SU-DHL-6 (cell line): ENCODE results near the gene JRKL.
A peak's percentile ranks its signal among the peaks of the same experiment; 100 is the strongest.

Experiments
- H2AFZ ChIP-seq: fragments of 200-600 bp; sonication (generic); 2 replicates; pipeline ENCODE4 v1.6.1; 2014; ENCODE audit warnings: low read depth, mild to moderate bottlenecking, moderate library complexity, mixed read lengths, antibody characterized with exemption, low read length; ENCODE audit not compliant: severe bottlenecking
- H3F3A ChIP-seq: fragments of 200-600 bp; shearing (Covaris generic); 2 replicates; pipeline ENCODE4 v1.6.0; 2016; ENCODE audit warnings: antibody characterized with exemption, mild to moderate bottlenecking; ENCODE audit not compliant: insufficient read depth
- H3K27ac ChIP-seq: fragments of 200-600 bp; sonication (generic); 2 replicates; pipeline ENCODE4 v1.5.1; 2016; ENCODE audit warnings: low read depth, mild to moderate bottlenecking, low read length, moderate library complexity, mixed read lengths
- H3K27me3 ChIP-seq: fragments of 200-600 bp; sonication (generic), shearing (Covaris generic); 2 replicates; pipeline ENCODE4 v1.6.0; 2014; ENCODE audit warnings: mild to moderate bottlenecking, low read length
- H3K36me3 ChIP-seq: fragments of 200-600 bp; sonication (generic); 2 replicates; pipeline ENCODE4 v1.6.1; 2014; ENCODE audit warnings: mild to moderate bottlenecking, low read length, mixed read lengths
- H3K4me2 ChIP-seq: fragments of 300-600, 200-600 bp; shearing (Covaris generic), sonication (generic); 2 replicates; pipeline ENCODE4 v1.6.0; 2014; ENCODE audit warnings: low read length, low read depth, mild to moderate bottlenecking; ENCODE audit not compliant: poor library complexity, severe bottlenecking
- H3K4me3 ChIP-seq: fragments of 200-600 bp; sonication (generic); 2 replicates; pipeline ENCODE4 v1.5.1; 2014; ENCODE audit warnings: antibody characterized with exemption, low read length, mild to moderate bottlenecking, mixed read lengths; ENCODE audit not compliant: insufficient read depth, poor library complexity, severe bottlenecking
- H3K79me2 ChIP-seq: fragments of 200-600 bp; sonication (generic); 2 replicates; pipeline ENCODE4 v1.6.1; 2014; ENCODE audit warnings: mild to moderate bottlenecking, low read length, moderate library complexity; ENCODE audit not compliant: insufficient read depth
- H3K9ac ChIP-seq: fragments of 200-600 bp; sonication (generic); 2 replicates; pipeline ENCODE4 v1.7.0; 2014; ENCODE audit warnings: mild to moderate bottlenecking, low read length
- H3K9me2 ChIP-seq: fragments of 200-600 bp; sonication (generic); replicated peaks from 2 replicates; pipeline ENCODE4 v1.6.1; 2014; ENCODE audit warnings: low read length; ENCODE audit not compliant: insufficient read depth
- H3K9me3 ChIP-seq: fragments of 200-600 bp; sonication (generic); 2 replicates; pipeline ENCODE4 v1.6.1; 2014; ENCODE audit warnings: low read length, mixed read lengths; ENCODE audit not compliant: insufficient read depth
- H4K20me1 ChIP-seq: fragments of 200-600 bp; sonication (generic); 2 replicates; pipeline ENCODE4 v1.6.1; 2014; ENCODE audit warnings: low read depth, mild to moderate bottlenecking, antibody characterized with exemption, low read length, moderate library complexity, mixed read lengths
- CTCF ChIP-seq: fragments of 200-600 bp; sonication (generic); IDR thresholded peaks from one replicate; pipeline ENCODE4 v1.5.1; 2017; ENCODE audit warnings: antibody characterized with exemption, mild to moderate bottlenecking, low read length, moderate library complexity; ENCODE audit not compliant: insufficient read depth, poor library complexity, severe bottlenecking
- EZH2phosphoT487 ChIP-seq: fragments of 200-600 bp; sonication (generic), shearing (Covaris generic); conservative IDR thresholded peaks from 2 replicates; pipeline ENCODE4 v1.6.1; 2018; ENCODE audit warnings: mild to moderate bottlenecking, antibody characterized with exemption, low read length, moderate library complexity, mixed read lengths

Gene JRKL

GRCh38 chr11:96393753-96394348 is 4.0 kb downstream of the JRKL start:
- Histone ChIP-seq H3K9ac (no peak overlapping the region), H3F3A (peaks cover 11% of the 10 kb centered on the region), H3K79me2 (peaks cover 13% of the 10 kb centered on the region), H3K27me3 (no peaks in the 10 kb centered on the region), H2AFZ (no peak overlapping the region), H4K20me1 (no peaks in the 10 kb centered on the region), H3K9me3 (no peaks in the 10 kb centered on the region), H3K9me2 (no peaks in the 10 kb centered on the region), H3K36me3 (no peaks in the 10 kb centered on the region; the same call in 1 of the 2 replicates), H3K27ac (no peak overlapping the region), H3K4me3 (no peak overlapping the region), H3K4me2 (peak overlapping the region; percentile 23)
- TF ChIP-seq EZH2phosphoT487 (no peak), CTCF (peak; percentile 61)

- H2AFZ ChIP-seq = no peak overlapping the region
- H3K36me3 ChIP-seq = no peaks in the 10 kb centered on the region; the same call in 1 of the 2 replicates
- TF ChIP-seq CTCF = no peak
- TF ChIP-seq EZH2phosphoT487 = no peak
- H3K27me3 ChIP-seq = no peaks in the 10 kb centered on the region
- H4K20me1 ChIP-seq = no peaks in the 10 kb centered on the region
- no peak overlapping the region for H3K4me2 ChIP-seq
- H3K4me3 ChIP-seq = no peak overlapping the region
- peaks cover 11% of the 10 kb centered on the region for H3F3A ChIP-seq
- H3K9me3 ChIP-seq = no peaks in the 10 kb centered on the region
- H3K79me2 ChIP-seq = peaks cover 8% of the 10 kb centered on the region; the same call in 1 of the 2 replicates
- no peaks in the 10 kb centered on the region for H3K9me2 ChIP-seq
- no peak overlapping the region for H3K27ac ChIP-seq
- H3K9ac ChIP-seq = no peak overlapping the region
These were observed 5.0 kb downstream of the JRKL start for GRCh38 chr11:96394773-96395172.

GRCh38 chr11:96396637-96397036 is 6.8 kb downstream of the JRKL start:
- Histone ChIP-seq H2AFZ (no peak overlapping the region), H3K79me2 (no peaks in the 10 kb centered on the region), H3K27ac (no peak overlapping the region), H3K9ac (no peak overlapping the region), H3K36me3 (no peaks in the 10 kb centered on the region), H3K4me2 (no peak overlapping the region), H3K27me3 (no peaks in the 10 kb centered on the region), H3K4me3 (no peak overlapping the region), H3F3A (peaks cover 11% of the 10 kb centered on the region), H3K9me2 (no peaks in the 10 kb centered on the region), H4K20me1 (no peaks in the 10 kb centered on the region), H3K9me3 (no peaks in the 10 kb centered on the region)
- TF ChIP-seq CTCF (no peak), EZH2phosphoT487 (no peak)
